ENCODE results near the gene IGFN1.

GRCh38 chr1:201198598-201198997, 8.0 kb downstream of the IGFN1 start:
- TF ChIP-seq CTCF (IDR thresholded peaks at IDR 0.05; ENCODE audit: extremely low read depth in 1 of 2, insufficient read depth in 1 of 2, low read depth in 1 of 2, low read length in 2 of 2), result no peak
- TF ChIP-seq POLR2A (IDR thresholded peaks at IDR 0.05; ENCODE audit: low read depth, low read length), result no peak
- TF ChIP-seq MAX (IDR thresholded peaks at IDR 0.05; ENCODE audit: insufficient read depth, insufficient read length), result no peak
- no peak for TF ChIP-seq EZH2 (IDR thresholded peaks at IDR 0.05; ENCODE audit: borderline replicate concordance, low read depth, low read length, severe bottlenecking)
- TF ChIP-seq POLR2AphosphoS5 (IDR thresholded peaks at IDR 0.05; ENCODE audit: insufficient read depth, low read depth, low read length), result no peak
- no peak for TF ChIP-seq FOS (IDR thresholded peaks at IDR 0.05; ENCODE audit: borderline replicate concordance, insufficient read depth, low read length)
- no peak for TF ChIP-seq MYC (IDR thresholded peaks at IDR 0.05; ENCODE audit: low read depth, low read length)
- no peak for TF ChIP-seq GATA2 (IDR thresholded peaks at IDR 0.05; ENCODE audit: insufficient read depth, insufficient read length, low read depth, low read length)
- TF ChIP-seq JUN (IDR thresholded peaks at IDR 0.05; ENCODE audit: borderline replicate concordance, insufficient read depth, insufficient read length, low read depth), result no peak

Data from endothelial cell of umbilical vein (primary cell).